RCC 7860 (cell line): ENCODE data around the gene TCF4.

ENCODE experiments used
- DNase-seq: peaks from one replicate; pipeline ENCODE4 v3.0.0-alpha.2; 2015; ENCODE audit warnings: low spot score
- FAIRE-seq: peaks from 2 replicates; lab custom pipeline; 2012; peaks lifted over from hg19 to GRCh38; lab: Jason Lieb, UNC

The TCF4 gene

DNA sequence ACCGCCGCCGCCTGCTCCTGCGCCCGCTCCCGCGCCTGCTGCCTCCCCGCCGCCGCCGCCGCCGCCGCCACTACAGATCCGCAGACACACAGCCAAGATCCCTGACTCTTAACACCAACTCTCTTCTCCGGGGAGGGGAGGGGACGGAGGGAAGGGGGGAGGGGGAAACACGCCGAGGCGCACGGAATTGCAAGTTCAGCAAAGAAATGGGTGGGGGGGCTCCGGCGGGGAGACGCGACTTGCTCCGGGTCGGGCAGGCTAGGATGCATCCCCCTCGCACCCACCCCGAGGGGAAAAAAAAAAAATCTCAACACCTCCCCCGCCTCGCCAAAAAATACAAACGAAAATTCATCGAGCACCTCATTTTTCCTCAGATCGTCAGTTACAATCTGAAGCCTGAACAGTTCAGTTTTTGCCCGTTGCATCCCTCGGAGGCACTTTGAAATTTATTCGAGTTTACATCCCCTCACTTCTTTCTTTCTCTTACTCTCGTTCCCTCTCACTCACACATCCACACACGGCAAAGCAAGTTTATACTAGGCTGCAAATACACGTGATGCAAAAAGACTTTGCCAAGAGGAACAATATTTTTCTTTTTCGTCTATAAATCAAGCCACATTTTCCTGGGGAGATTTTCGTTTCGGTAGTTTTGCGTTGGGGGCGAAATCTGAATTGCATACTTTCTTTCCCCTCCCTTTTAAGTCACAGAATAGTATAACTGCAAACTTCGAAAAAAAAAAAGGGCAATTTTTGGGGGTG lies at the start of gene TCF4:
TSS of gene TCF4 (minus strand) at position 82 of the 759 bp plus-strand sequence. CDS start 1,076 bp downstream, outside the sequence.
- FAIRE-seq (no peak), DNase-seq (peak; percentile 32)

DNA sequence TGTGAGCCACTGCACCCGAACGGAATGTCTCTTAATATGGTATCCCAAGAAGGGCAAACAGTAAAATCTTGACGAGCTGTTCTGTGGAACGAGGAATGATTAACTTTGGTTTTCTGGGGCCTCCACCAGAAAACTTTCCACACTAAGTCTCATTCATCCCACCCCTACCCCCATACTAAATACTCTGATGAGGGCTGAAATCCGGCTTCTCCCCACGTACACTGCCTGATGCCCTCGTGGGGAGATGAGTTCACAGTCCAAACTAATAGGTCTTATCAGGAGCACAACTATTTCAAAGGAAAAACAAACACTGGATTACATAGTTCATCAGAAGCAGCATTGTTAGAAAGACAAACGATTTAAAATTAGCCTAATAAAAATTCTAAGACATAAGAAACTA lies 49.2 kb upstream of the TCF4 start:
- FAIRE-seq (no peak), DNase-seq (no peak)

DNA sequence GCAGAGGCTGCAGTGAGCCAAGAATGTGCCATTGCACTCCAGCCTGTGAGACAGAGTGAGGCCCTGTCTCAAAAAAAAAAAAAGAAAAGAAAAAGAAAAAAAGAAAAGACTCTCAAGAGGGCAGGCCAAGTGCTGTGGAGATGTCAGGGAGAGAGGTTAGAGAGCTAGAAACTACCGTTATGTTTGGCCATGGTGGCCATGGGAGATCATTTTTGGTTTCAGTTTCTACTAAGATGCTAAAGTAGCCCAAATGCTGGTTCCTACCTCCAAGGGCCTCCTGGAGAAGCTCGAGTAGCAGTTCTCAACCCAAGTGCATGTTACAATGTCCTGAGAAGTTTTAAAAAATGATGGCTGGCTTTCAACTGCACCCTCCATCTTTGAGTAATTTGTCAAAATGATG lies 47.4 kb upstream of the TCF4 start:
- no peak for DNase-seq
- FAIRE-seq = no peak

- DNase-seq = peak; percentile 7
Observed at GRCh38 chr18:55634545-55634944, 46.6 kb upstream of the TCF4 start.

GRCh38 chr18:55633032-55633431 lies 45.0 kb upstream of the TCF4 start:
- no peak for FAIRE-seq

More at GRCh38 chr18:55634545-55634944, 46.6 kb upstream of the TCF4 start:
- FAIRE-seq = no peak

GRCh38 chr18:55629133-55629532 lies 41.1 kb upstream of the TCF4 start:
- FAIRE-seq = no peak

More at GRCh38 chr18:55633032-55633431, 45.0 kb upstream of the TCF4 start:
- no peak for DNase-seq

GRCh38 chr18:55627007-55627406 lies 39.0 kb upstream of the TCF4 start:
- no peak for FAIRE-seq
- no peak for DNase-seq

More at GRCh38 chr18:55629133-55629532, 41.1 kb upstream of the TCF4 start:
- no peak for DNase-seq

DNA sequence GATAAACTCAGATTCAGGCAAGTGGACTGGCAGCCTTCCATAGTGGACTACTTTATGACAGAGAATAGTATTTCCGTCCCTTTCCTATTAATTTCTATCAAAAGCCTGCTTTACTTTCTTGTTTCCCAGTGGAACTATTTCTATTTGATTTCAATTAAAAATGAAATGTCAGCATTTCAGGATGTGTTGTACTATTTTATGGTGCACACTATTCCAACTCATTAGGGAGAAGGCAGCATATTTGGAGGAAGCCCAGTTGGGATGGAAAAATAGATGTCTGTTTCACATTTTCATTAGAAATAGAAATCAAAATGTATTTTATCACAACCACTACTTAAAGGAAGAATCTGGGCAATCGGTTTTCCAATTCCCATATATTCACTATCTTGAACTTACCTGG lies 37.9 kb upstream of the TCF4 start:
- DNase-seq (no peak), FAIRE-seq (no peak)

DNA sequence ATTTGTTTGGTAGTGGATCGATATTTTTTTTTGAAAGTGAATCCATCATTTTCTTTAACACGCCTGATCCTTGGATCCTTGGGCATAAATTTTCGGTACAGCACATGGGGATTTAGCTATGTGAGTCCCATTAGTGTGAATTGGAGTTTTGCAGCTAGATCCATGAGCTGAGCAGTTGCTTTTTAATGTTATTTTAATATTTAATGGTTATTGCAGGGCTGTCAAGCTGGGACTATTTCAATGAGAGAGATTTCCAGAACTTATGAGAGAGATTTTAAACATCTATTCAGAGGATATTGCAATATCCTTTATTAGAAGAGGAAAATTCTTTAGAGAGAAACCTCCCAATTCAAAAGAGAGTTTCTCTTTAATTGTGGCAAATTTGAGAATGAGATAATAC lies 35.6 kb upstream of the TCF4 start:
- no peak for DNase-seq
- FAIRE-seq = no peak

DNA sequence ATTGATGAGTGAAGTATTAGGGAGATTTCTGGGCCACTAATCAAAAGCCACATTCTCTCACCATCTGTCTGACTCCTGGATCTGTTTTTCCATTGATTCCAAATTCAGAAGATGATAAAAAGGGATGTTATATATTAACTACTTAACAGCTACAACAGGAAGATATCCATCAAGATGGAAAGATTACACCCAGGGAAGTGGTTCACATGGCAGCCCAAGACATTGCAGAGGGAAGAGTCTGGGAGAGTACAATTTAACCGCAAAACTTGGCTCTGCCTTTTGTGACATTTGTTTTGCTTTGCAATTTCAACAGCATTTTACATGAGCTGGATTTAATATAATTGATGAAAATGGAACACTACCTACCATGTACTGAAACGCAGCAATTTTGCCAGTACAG lies 22.5 kb upstream of the TCF4 start:
- DNase-seq = no peak

GRCh38 chr18:55609160-55609825 lies 21.3 kb upstream of the TCF4 start:
- DNase-seq = no peak
- FAIRE-seq = no peak

More for the DNA sequence above, 22.5 kb upstream of the TCF4 start:
- no peak for FAIRE-seq

DNA sequence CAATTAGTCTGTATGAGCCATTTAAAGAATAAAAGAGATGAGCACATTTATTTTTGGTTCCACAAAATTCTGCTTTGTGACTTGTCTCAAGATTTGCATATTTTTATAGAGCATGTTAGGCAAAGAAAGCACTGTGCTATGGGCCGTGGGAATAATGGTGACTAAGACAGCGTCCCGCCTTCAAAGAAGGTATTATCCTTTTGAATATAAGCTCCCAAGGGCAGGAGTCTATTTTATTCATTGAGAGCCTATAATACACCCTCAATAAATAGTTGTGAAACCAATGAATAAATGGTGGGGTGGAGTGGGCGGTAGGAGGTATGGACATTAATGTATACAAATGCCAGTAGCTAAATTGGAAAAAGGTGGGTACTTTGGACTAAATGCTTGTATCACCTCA lies 20.5 kb upstream of the TCF4 start:
- no peak for FAIRE-seq
- no peak for DNase-seq

DNA sequence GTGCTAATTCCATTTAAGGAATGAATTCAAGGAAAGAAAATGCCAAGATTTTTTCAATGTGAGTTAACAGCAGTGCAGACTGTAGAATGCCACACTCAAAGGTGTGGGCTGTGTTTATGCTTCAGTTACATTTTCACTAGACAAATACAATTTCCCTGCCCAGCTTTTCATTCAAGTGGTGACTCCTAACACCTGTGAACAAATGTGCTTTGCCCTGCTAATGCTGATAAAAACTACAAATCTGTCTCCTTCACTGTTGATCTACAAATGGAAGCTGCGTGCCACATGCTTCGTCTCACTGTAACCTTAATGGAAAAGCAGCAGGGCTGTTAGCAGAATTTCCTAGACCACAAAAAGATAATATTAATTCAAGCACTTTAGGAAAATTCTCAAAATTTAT lies 19.8 kb upstream of the TCF4 start:
- DNase-seq (no peak), FAIRE-seq (no peak)

GRCh38 chr18:55605733-55606338 lies 17.8 kb upstream of the TCF4 start:
- FAIRE-seq (no peak), DNase-seq (no peak)

GRCh38 chr18:55603775-55604174 lies 15.8 kb upstream of the TCF4 start:
- no peak for FAIRE-seq
- DNase-seq = no peak

DNA sequence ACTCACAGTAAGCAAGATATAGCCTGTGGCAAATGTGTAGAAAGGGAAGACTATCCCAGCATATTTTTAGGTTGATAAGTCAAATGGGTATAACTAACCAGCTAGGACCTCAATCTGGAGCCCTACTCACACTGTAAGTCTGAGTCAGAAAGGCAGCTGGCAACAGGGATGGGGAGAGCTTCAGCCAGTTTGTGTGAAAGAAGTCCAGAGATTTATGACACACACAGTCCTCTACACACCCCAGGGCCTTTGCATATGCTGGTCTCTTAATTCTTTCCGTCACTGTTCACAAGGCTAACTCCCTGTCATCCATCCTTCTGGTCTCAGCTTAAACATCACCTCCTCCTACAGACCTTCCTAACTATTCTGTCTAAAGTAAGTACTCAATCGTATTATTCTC lies 5.9 kb upstream of the TCF4 start:
- DNase-seq (no peak), FAIRE-seq (no peak)

- FAIRE-seq = no peak
- no peak for DNase-seq
Observed at GRCh38 chr18:55592572-55592971, 4.6 kb upstream of the TCF4 start.

DNA sequence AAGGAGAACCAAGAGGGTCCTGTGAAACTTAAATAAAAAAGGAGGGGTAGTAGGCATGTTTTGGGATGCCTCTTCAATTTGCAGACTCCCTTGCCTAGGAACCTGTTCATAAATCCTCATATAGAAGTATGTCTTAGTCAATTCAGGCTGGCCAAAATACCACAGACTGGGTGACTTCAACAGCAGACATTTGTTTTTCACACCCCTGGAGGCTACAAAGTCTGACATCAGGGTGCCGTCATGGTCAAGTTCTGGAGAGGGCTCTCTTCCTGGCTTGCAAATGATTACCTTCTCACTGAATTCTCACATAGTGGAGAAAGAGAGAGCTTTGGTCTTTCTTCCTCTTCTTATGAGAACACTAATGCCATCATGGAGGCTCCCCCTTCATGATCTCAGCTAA lies 4.1 kb upstream of the TCF4 start:
- FAIRE-seq (no peak), DNase-seq (no peak)

GRCh38 chr18:55589625-55590291 lies 1.8 kb upstream of the TCF4 start:
- DNase-seq (peak; percentile 86), FAIRE-seq (peak; percentile 72)

GRCh38 chr18:55588870-55589595 lies 1.0 kb upstream of the TCF4 start:
- no peak for DNase-seq
- FAIRE-seq = no peak
